OCI-M1 (cell line): ENCODE measurements around the gene TIGAR.

Experiments used
- DNase-seq: peaks from one replicate; lab custom pipeline; 2025; lab: John Stamatoyannopoulos, UW

The TIGAR gene

GRCh38 chr12:4282892-4283511, 38.0 kb upstream of the TIGAR start:
- no peak for DNase-seq

GRCh38 chr12:4283512-4284255, 37.3 kb upstream of the TIGAR start:
- no peak for DNase-seq

GRCh38 chr12:4284306-4284705, 36.7 kb upstream of the TIGAR start:
- DNase-seq: no peak

- DNase-seq: no peak
These were observed 35.9 kb upstream of the TIGAR start for GRCh38 chr12:4285070-4285469.

- DNase-seq: no peak
These were observed 34.8 kb upstream of the TIGAR start for GRCh38 chr12:4286228-4286627.

- no peak for DNase-seq
These were observed 34.2 kb upstream of the TIGAR start for GRCh38 chr12:4286771-4287317.

- DNase-seq: no peak
These were observed 33.4 kb upstream of the TIGAR start for GRCh38 chr12:4287325-4288211.

- no peak for DNase-seq
These were observed 32.5 kb upstream of the TIGAR start for GRCh38 chr12:4288296-4289131.

- no peak for DNase-seq
These were observed 31.7 kb upstream of the TIGAR start for GRCh38 chr12:4289231-4289878.

- no peak for DNase-seq
These were observed 30.8 kb upstream of the TIGAR start for GRCh38 chr12:4289998-4290790.

GRCh38 chr12:4292341-4293073, 28.5 kb upstream of the TIGAR start:
- no peak for DNase-seq

- no peak for DNase-seq
These were observed 27.6 kb upstream of the TIGAR start for GRCh38 chr12:4293299-4293965.

- DNase-seq: no peak
These were observed 27.0 kb upstream of the TIGAR start for GRCh38 chr12:4293966-4294505.

- DNase-seq: no peak
These were observed 24.3 kb upstream of the TIGAR start for GRCh38 chr12:4296751-4297150.

- DNase-seq: no peak
These were observed 23.4 kb upstream of the TIGAR start for GRCh38 chr12:4297617-4298016.

GRCh38 chr12:4300883-4301282, 20.1 kb upstream of the TIGAR start:
- DNase-seq: no peak

GRCh38 chr12:4301932-4302501, 19.0 kb upstream of the TIGAR start:
- DNase-seq: no peak

- no peak for DNase-seq
These were observed 18.1 kb upstream of the TIGAR start for GRCh38 chr12:4302881-4303280.
